WTC11 (cell line): ENCODE data around the gene CDH9. TPM values are rescaled to one million over a fixed set of nuclear protein-coding genes. Genes with fewer than 3 reads are reported as not detected.

Experiments
- ATAC-seq: fragments of 200-7000 bp; cut with Tn5 transposase; 2 replicates; pipeline ENCODE4 v1.10.0; 2021; ENCODE audit warnings: mild to moderate bottlenecking, moderate library complexity
- CTCF ChIA-PET: fragments of 300-600 bp; sonication (Branson Sonifier 250); formaldehyde crosslinking; loops from one replicate; lab custom pipeline; 2021; ENCODE audit warnings: antibody characterized with exemption; lab: Charles Lee
- POLR2A ChIA-PET: fragments of 350-600 bp; sonication (Branson Sonifier 250); formaldehyde crosslinking; loops from one replicate; lab custom pipeline; 2021; ENCODE audit warnings: antibody characterized with exemption; lab: Charles Lee
- DNase-seq: peaks from one replicate; pipeline ENCODE4 v3.0.0; 2021; ENCODE audit warnings: low spot score
- H3K27ac Mint-ChIP-seq: 2 replicates; pipeline ENCODE4 v1.8.0; 2021; ENCODE audit warnings: mixed read lengths
- H3K27me3 Mint-ChIP-seq: 2 replicates; pipeline ENCODE4 v1.8.0; 2021; ENCODE audit warnings: low read depth, mild to moderate bottlenecking, moderate library complexity, mixed read lengths
- H3K36me3 Mint-ChIP-seq: 2 replicates; pipeline ENCODE4 v1.8.0; 2021; ENCODE audit warnings: mixed read lengths
- H3K4me1 Mint-ChIP-seq: 2 replicates; pipeline ENCODE4 v1.8.0; 2022; ENCODE audit warnings: mixed read lengths
- H3K4me3 Mint-ChIP-seq: 2 replicates; pipeline ENCODE4 v1.8.0; 2021; ENCODE audit warnings: mild to moderate bottlenecking, moderate library complexity, mixed read lengths
- H3K9me3 Mint-ChIP-seq: 2 replicates; pipeline ENCODE4 v1.8.0; 2021; ENCODE audit warnings: mixed read lengths
- ARID4B ChIP-seq: sonication (generic); formaldehyde crosslinking; IDR thresholded peaks from 2 replicates; pipeline ENCODE4 v1.8.0; 2023; ENCODE audit warnings: missing genetic modification reagents, mild to moderate bottlenecking, borderline replicate concordance
- ATF3 ChIP-seq: sonication (generic); formaldehyde crosslinking; conservative IDR thresholded peaks from 2 replicates; pipeline ENCODE4 v1.8.1; 2022; ENCODE audit warnings: mild to moderate bottlenecking, missing genetic modification reagents
- CREM ChIP-seq: sonication (generic); formaldehyde crosslinking; IDR thresholded peaks from 2 replicates; pipeline ENCODE4 v1.8.1; 2022; ENCODE audit warnings: mild to moderate bottlenecking, missing genetic modification reagents, moderate library complexity
- E2F5 ChIP-seq: sonication (generic); formaldehyde crosslinking; IDR thresholded peaks from 2 replicates; pipeline ENCODE4 v1.8.1; 2022; ENCODE audit warnings: mild to moderate bottlenecking, moderate library complexity, missing genetic modification reagents
- ETV6 ChIP-seq: sonication (generic); formaldehyde crosslinking; IDR thresholded peaks from 2 replicates; pipeline ENCODE4 v1.8.1; 2022; ENCODE audit warnings: mild to moderate bottlenecking, missing genetic modification reagents
- FOXP1 ChIP-seq: sonication (generic); formaldehyde crosslinking; IDR thresholded peaks from 2 replicates; pipeline ENCODE4 v1.8.0; 2022; ENCODE audit warnings: missing genetic modification reagents, mild to moderate bottlenecking, moderate library complexity, borderline replicate concordance
- IRF1 ChIP-seq: sonication (generic); formaldehyde crosslinking; IDR thresholded peaks from 2 replicates; pipeline ENCODE4 v1.8.0; 2023; ENCODE audit warnings: missing genetic modification reagents
- MLX ChIP-seq: sonication (generic); formaldehyde crosslinking; IDR thresholded peaks from 2 replicates; pipeline ENCODE4 v1.8.1; 2023; ENCODE audit warnings: mild to moderate bottlenecking, missing genetic modification reagents, moderate library complexity
- MYBL2 ChIP-seq: sonication (generic); formaldehyde crosslinking; IDR thresholded peaks from 2 replicates; pipeline ENCODE4 v1.8.1; 2023; ENCODE audit warnings: mild to moderate bottlenecking, moderate library complexity, missing genetic modification reagents
- NFE2L1 ChIP-seq: sonication (generic); formaldehyde crosslinking; IDR thresholded peaks from 2 replicates; pipeline ENCODE4 v1.8.1; 2023; ENCODE audit warnings: missing genetic modification reagents
- NR1H2 ChIP-seq: sonication (generic); formaldehyde crosslinking; IDR thresholded peaks from 2 replicates; pipeline ENCODE4 v1.9.0; 2021; ENCODE audit warnings: mild to moderate bottlenecking, moderate library complexity, missing genetic modification reagents
- PRRX2 ChIP-seq: fragments of 250-450 bp; sonication (Bioruptor Pico); IDR thresholded peaks from 2 replicates; pipeline ENCODE4 v1.8.0; 2021; ENCODE audit warnings: mild to moderate bottlenecking
- RORB ChIP-seq: fragments of 250-450 bp; sonication (Bioruptor Pico); IDR thresholded peaks from 2 replicates; pipeline ENCODE4 v1.9.0; 2021; ENCODE audit warnings: mild to moderate bottlenecking
- ZBTB21 ChIP-seq: sonication (generic); formaldehyde crosslinking; IDR thresholded peaks from 2 replicates; pipeline ENCODE4 v1.8.1; 2023; ENCODE audit warnings: mild to moderate bottlenecking, missing genetic modification reagents, borderline replicate concordance
- ZNF396 ChIP-seq: fragments of 250-450 bp; sonication (Bioruptor Pico); IDR thresholded peaks from 2 replicates; pipeline ENCODE4 v1.8.0; 2021; ENCODE audit warnings: mild to moderate bottlenecking, moderate library complexity, borderline replicate concordance
- ZNF425 ChIP-seq: fragments of 250-450 bp; sonication (Bioruptor Pico); conservative IDR thresholded peaks from 2 replicates; pipeline ENCODE4 v1.9.0; 2021; ENCODE audit warnings: mild to moderate bottlenecking
- total RNA-seq: library from RNA; stranded (reverse); gene quantifications from 3 replicates; pipeline ENCODE4 v1.2.3, GENCODE V29; 2021
- TF ChIP-seq, protein P1 (sequence below): fragments of 250-450 bp; sonication (Bioruptor Pico); IDR thresholded peaks from 2 replicates; pipeline ENCODE4 v1.9.0; 2021; ENCODE audit warnings: mild to moderate bottlenecking

CDH9 gene
- total RNA-seq, 1 experiment from 2014 or later, result 0.48 TPM

DNA sequence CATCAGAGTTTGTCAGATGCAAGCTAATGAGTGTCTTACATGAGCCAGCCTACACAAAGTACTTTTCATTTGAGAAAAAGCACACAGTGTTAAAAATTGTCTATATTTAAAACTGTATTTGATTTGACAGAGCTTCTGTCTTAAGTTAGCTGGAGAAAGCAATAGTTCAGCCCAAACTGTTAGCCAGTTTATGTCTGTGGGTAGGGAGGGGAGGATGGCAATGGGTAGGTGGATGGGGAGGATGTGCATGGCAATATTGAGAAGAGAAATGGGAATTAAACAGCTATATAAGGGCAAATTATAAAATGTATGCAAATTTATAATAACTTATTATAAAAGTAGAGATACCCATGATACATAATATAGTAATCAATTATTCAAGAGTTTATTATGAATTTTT lies 31.3 kb downstream of the CDH9 start:
- Mint-ChIP-seq H3K36me3 (no peaks in the 10 kb centered on the region), H3K27ac (no peak overlapping the region), H3K4me3 (no peak overlapping the region), H3K4me1 (no peaks in the 10 kb centered on the region), H3K27me3 (no peaks in the 10 kb centered on the region), H3K9me3 (peaks cover 16% of the 10 kb centered on the region)
- CTCF ChIA-PET, result no interaction called here
- POLR2A ChIA-PET, result no interaction called here
- no peak for DNase-seq
- TF ChIP-seq MYBL2 (no peak), NFE2L1 (CRISPR knock-in tag) (no peak), ZNF425 (CRISPR knock-in tag) (no peak), IRF1 (no peak), MLX (CRISPR knock-in tag) (no peak), E2F5 (CRISPR knock-in tag) (no peak), PRRX2 (CRISPR knock-in tag) (no peak), ETV6 (CRISPR knock-in tag) (no peak), ATF3 (no peak)
- TF ChIP-seq, protein P1, sequence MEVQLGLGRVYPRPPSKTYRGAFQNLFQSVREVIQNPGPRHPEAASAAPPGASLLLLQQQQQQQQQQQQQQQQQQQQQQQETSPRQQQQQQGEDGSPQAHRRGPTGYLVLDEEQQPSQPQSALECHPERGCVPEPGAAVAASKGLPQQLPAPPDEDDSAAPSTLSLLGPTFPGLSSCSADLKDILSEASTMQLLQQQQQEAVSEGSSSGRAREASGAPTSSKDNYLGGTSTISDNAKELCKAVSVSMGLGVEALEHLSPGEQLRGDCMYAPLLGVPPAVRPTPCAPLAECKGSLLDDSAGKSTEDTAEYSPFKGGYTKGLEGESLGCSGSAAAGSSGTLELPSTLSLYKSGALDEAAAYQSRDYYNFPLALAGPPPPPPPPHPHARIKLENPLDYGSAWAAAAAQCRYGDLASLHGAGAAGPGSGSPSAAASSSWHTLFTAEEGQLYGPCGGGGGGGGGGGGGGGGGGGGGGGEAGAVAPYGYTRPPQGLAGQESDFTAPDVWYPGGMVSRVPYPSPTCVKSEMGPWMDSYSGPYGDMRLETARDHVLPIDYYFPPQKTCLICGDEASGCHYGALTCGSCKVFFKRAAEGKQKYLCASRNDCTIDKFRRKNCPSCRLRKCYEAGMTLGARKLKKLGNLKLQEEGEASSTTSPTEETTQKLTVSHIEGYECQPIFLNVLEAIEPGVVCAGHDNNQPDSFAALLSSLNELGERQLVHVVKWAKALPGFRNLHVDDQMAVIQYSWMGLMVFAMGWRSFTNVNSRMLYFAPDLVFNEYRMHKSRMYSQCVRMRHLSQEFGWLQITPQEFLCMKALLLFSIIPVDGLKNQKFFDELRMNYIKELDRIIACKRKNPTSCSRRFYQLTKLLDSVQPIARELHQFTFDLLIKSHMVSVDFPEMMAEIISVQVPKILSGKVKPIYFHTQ (CRISPR knock-in tag), result no peak
- no peak for ATAC-seq

DNA sequence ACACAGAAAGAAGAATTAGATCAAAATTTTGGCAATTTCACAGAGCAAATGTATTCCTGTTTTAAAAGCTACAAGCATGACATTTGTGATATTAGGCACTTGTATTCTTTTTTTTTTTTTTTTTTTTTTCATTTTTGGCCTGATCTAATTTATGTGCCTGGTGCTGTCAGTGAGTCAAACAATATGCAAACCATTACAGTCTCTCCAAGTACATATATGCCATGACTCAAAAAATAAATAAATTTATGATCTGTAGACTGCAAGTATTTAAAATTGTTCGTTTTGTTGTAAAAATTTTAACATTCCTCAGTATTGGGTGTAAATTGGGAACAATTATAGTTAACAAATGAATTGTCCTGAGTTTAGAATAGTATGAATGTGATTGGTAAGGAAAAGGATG lies 51.4 kb downstream of the CDH9 start:
- no peak for ATAC-seq
- H3K9me3 Mint-ChIP-seq, result no peaks in the 10 kb centered on the region
- no peaks in the 10 kb centered on the region for H3K27me3 Mint-ChIP-seq
- DNase-seq, result no peak
- CTCF ChIA-PET, result no interaction called here
- TF ChIP-seq ZBTB21 (CRISPR knock-in tag) (no peak), RORB (CRISPR knock-in tag) (no peak), IRF1 (no peak), MYBL2 (no peak), NR1H2 (no peak)
- TF ChIP-seq, all 79 proteins: peak for 0
- H3K27ac Mint-ChIP-seq, result no peak overlapping the region
- H3K4me3 Mint-ChIP-seq, result no peak overlapping the region
- POLR2A ChIA-PET, result no interaction called here
- no peaks in the 10 kb centered on the region; the same call in 1 of the 2 replicates for H3K36me3 Mint-ChIP-seq
- H3K4me1 Mint-ChIP-seq, result no peaks in the 10 kb centered on the region

DNA sequence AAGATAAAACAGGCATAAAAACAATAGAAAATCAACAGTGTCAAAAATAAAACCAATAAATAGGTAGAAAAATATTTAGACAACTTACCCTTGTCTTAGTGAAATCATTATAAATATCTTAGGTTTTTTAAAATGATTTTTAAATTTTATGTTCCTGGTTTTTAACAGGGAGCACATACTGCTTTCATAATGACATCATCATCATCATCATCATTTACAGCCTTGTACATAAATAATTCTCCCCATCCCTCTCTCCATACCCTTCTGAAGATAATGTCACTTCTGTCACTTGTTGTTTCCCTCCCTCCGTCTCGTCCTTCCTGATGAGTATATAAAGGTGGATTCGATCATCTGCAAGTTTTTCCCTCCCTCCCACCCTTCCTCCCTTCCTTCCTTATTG lies 56.6 kb downstream of the CDH9 start:
- no peaks in the 10 kb centered on the region for H3K36me3 Mint-ChIP-seq
- H3K27me3 Mint-ChIP-seq, result no peaks in the 10 kb centered on the region
- CTCF ChIA-PET, result no interaction called here
- no peaks in the 10 kb centered on the region for H3K9me3 Mint-ChIP-seq
- H3K4me1 Mint-ChIP-seq, result no peaks in the 10 kb centered on the region
- no peak overlapping the region for H3K4me3 Mint-ChIP-seq
- no peak overlapping the region for H3K27ac Mint-ChIP-seq
- DNase-seq, result no peak
- no peak for ATAC-seq
- POLR2A ChIA-PET, result no interaction called here
- no peak for TF ChIP-seq MLX (CRISPR knock-in tag)
- no peak for TF ChIP-seq RORB (CRISPR knock-in tag)
- TF ChIP-seq ZNF396 (CRISPR knock-in tag), result no peak
- TF ChIP-seq ARID4B, result no peak
- no peak for TF ChIP-seq FOXP1 (CRISPR knock-in tag)
- TF ChIP-seq CREM (CRISPR knock-in tag), result no peak
